ENCODE data around the gene TMEM200A.

TMEM200A gene

GRCh38 chr6:130426066-130426721, 60.4 kb downstream of the TMEM200A start:
- no peak for DNase-seq

- DNase-seq, result no peak
Observed at GRCh38 chr6:130431346-130431852, 65.6 kb downstream of the TMEM200A start.

- DNase-seq, result no peak
Observed at GRCh38 chr6:130432838-130433237, 67.0 kb downstream of the TMEM200A start.

GRCh38 chr6:130434174-130434873, 68.5 kb downstream of the TMEM200A start:
- DNase-seq, result no peak

GRCh38 chr6:130435181-130435580, 69.4 kb downstream of the TMEM200A start:
- DNase-seq, result no peak

- no peak for DNase-seq
Observed at GRCh38 chr6:130437961-130438360, 72.1 kb downstream of the TMEM200A start.

GRCh38 chr6:130447374-130447773, 81.6 kb downstream of the TMEM200A start:
- DNase-seq, result no peak

GRCh38 chr6:130452336-130452735, 86.5 kb downstream of the TMEM200A start:
- DNase-seq, result no peak

- no peak for DNase-seq
Observed at GRCh38 chr6:130453230-130453629, 87.4 kb downstream of the TMEM200A start.

GRCh38 chr6:130457605-130458004, 91.8 kb downstream of the TMEM200A start:
- DNase-seq, result no peak

- DNase-seq, result no peak
Observed at GRCh38 chr6:130459316-130459715, 93.5 kb downstream of the TMEM200A start.

- no peak for DNase-seq
Observed at GRCh38 chr6:130460934-130461333, 95.1 kb downstream of the TMEM200A start.

GRCh38 chr6:130466052-130466747, 100.4 kb downstream of the TMEM200A start:
- DNase-seq, result no peak

- no peak for DNase-seq
Observed at GRCh38 chr6:130466748-130467061, 100.9 kb downstream of the TMEM200A start.

GRCh38 chr6:130467146-130468050, 101.6 kb downstream of the TMEM200A start:
- no peak for DNase-seq

GRCh38 chr6:130470766-130471165, 104.9 kb downstream of the TMEM200A start:
- DNase-seq, result no peak

- DNase-seq, result no peak
Observed at GRCh38 chr6:130473886-130474285, 108.1 kb downstream of the TMEM200A start.

- no peak for DNase-seq
Observed at GRCh38 chr6:130482645-130483390, 117.0 kb downstream of the TMEM200A start.

GRCh38 chr6:130485870-130486269, 120.1 kb downstream of the TMEM200A start:
- no peak for DNase-seq

GRCh38 chr6:130486417-130486816, 120.6 kb downstream of the TMEM200A start:
- no peak for DNase-seq

- DNase-seq, result no peak
Observed at GRCh38 chr6:130489514-130489913, 123.7 kb downstream of the TMEM200A start.

Measured in NCI-H1694 (cell line).